HAP-1 (cell line): Measurements from ENCODE around the gene SEMA5B.
A peak's percentile ranks its signal among the peaks of the same experiment; 100 is the strongest.

Experiments used
- DNase-seq, 2 experiments: peaks; one replicate each; pipeline ENCODE4 v3.0.0-alpha.2; 2016 to 2020; ENCODE audit warnings: low spot score in 2 of 2
- H3K27me3 ChIP-seq: fragments of 250-450 bp; sonication (Bioruptor Pico); 2 replicates; pipeline ENCODE4 v1.5.1; 2020; ENCODE audit warnings: low read depth, mild to moderate bottlenecking, moderate library complexity
- H3K36me3 ChIP-seq: fragments of 250-450 bp; sonication (Bioruptor Pico); replicated peaks from 2 replicates; pipeline ENCODE4 v1.5.1; 2020; ENCODE audit warnings: mild to moderate bottlenecking
- H3K4me1 ChIP-seq: fragments of 250-450 bp; sonication (Bioruptor Pico); 2 replicates; pipeline ENCODE4 v1.5.1; 2020; ENCODE audit warnings: mild to moderate bottlenecking
- H3K4me3 ChIP-seq: fragments of 250-450 bp; sonication (Bioruptor Pico); 2 replicates; pipeline ENCODE4 v1.5.1; 2020; ENCODE audit warnings: mild to moderate bottlenecking, moderate library complexity
- H3K9me3 ChIP-seq: fragments of 250-450 bp; sonication (Bioruptor Pico); 2 replicates; pipeline ENCODE4 v1.5.1; 2020; ENCODE audit warnings: mild to moderate bottlenecking, moderate library complexity
- in situ Hi-C: fragments of 300-500 bp; cut with MboI; formaldehyde crosslinking; loops from 3 replicates; pipeline ENCODE4 v1.14.3; 2020; ENCODE audit warnings: low sequenced_read_pairs, inconsistent platforms, mixed read lengths

SEMA5B gene

GRCh38 chr3:123026565-123027291 lies 835 bp downstream of the SEMA5B start:
- peak overlapping the region; percentile 43 for H3K4me3 ChIP-seq
- peak in 1 of 2 experiments; percentile 53 for DNase-seq
- no peaks in the 10 kb centered on the region for H3K36me3 ChIP-seq
- H3K4me1 ChIP-seq: peaks cover 6% of the 10 kb centered on the region
- peaks cover 13% of the 10 kb centered on the region for H3K27me3 ChIP-seq
- H3K9me3 ChIP-seq: peaks cover 3% of the 10 kb centered on the region; the same call in 1 of the 2 replicates
- in situ Hi-C loops: no loop called here

GRCh38 chr3:123025642-123026521 lies 1.7 kb downstream of the SEMA5B start:
- DNase-seq: peak in 1 of 2 experiments; percentile 56
- peaks cover 10% of the 10 kb centered on the region for H3K27me3 ChIP-seq
- peaks cover 6% of the 10 kb centered on the region for H3K4me1 ChIP-seq
- peaks cover 3% of the 10 kb centered on the region; the same call in 1 of the 2 replicates for H3K9me3 ChIP-seq
- no peaks in the 10 kb centered on the region for H3K36me3 ChIP-seq
- H3K4me3 ChIP-seq: peak overlapping the region; percentile 43
- in situ Hi-C loops: no loop called here

- Histone ChIP-seq H3K4me3 (no peak overlapping the region), H3K36me3 (no peaks in the 10 kb centered on the region), H3K4me1 (peaks cover 6% of the 10 kb centered on the region), H3K9me3 (peaks cover 3% of the 10 kb centered on the region; the same call in 1 of the 2 replicates), H3K27me3 (peaks cover 10% of the 10 kb centered on the region)
- in situ Hi-C loops: no loop called here
- no peak for DNase-seq
These were observed 3.5 kb downstream of the SEMA5B start for GRCh38 chr3:123024056-123024455.

GRCh38 chr3:123021996-123022510 lies 5.5 kb downstream of the SEMA5B start:
- Histone ChIP-seq H3K27me3 (peaks cover 10% of the 10 kb centered on the region), H3K4me3 (no peak overlapping the region), H3K9me3 (peaks cover 3% of the 10 kb centered on the region; the same call in 1 of the 2 replicates), H3K36me3 (no peaks in the 10 kb centered on the region), H3K4me1 (no peaks in the 10 kb centered on the region; the same call in 1 of the 2 replicates)
- no peak for DNase-seq
- in situ Hi-C loops: no loop called here

GRCh38 chr3:123021388-123021787 lies 6.2 kb downstream of the SEMA5B start:
- Histone ChIP-seq H3K4me3 (no peak overlapping the region), H3K4me1 (no peaks in the 10 kb centered on the region), H3K9me3 (peaks cover 3% of the 10 kb centered on the region; the same call in 1 of the 2 replicates), H3K27me3 (peaks cover 5% of the 10 kb centered on the region; the same call in 1 of the 2 replicates), H3K36me3 (no peaks in the 10 kb centered on the region)
- no peak for DNase-seq
- in situ Hi-C loops: no loop called here

- DNase-seq: no peak
- in situ Hi-C loops: no loop called here
- Histone ChIP-seq H3K4me3 (no peak overlapping the region), H3K9me3 (peaks cover 3% of the 10 kb centered on the region; the same call in 1 of the 2 replicates), H3K36me3 (no peaks in the 10 kb centered on the region), H3K4me1 (no peaks in the 10 kb centered on the region), H3K27me3 (peaks cover 2% of the 10 kb centered on the region; the same call in 1 of the 2 replicates)
These were observed 6.9 kb downstream of the SEMA5B start for GRCh38 chr3:123020709-123021108.

- Histone ChIP-seq H3K27me3 (peaks cover 2% of the 10 kb centered on the region; the same call in 1 of the 2 replicates), H3K9me3 (peaks cover 3% of the 10 kb centered on the region; the same call in 1 of the 2 replicates), H3K36me3 (no peaks in the 10 kb centered on the region), H3K4me3 (no peak overlapping the region), H3K4me1 (no peaks in the 10 kb centered on the region)
- DNase-seq: no peak
- in situ Hi-C loops: no loop called here
These were observed 8.0 kb downstream of the SEMA5B start for GRCh38 chr3:123019591-123019990.

GRCh38 chr3:123019161-123019560 lies 8.4 kb downstream of the SEMA5B start:
- peaks cover 2% of the 10 kb centered on the region; the same call in 1 of the 2 replicates for H3K27me3 ChIP-seq
- in situ Hi-C loops: no loop called here
- no peaks in the 10 kb centered on the region for H3K36me3 ChIP-seq
- no peak overlapping the region for H3K4me3 ChIP-seq
- no peak for DNase-seq
- peaks cover 2% of the 10 kb centered on the region; the same call in 1 of the 2 replicates for H3K9me3 ChIP-seq
- H3K4me1 ChIP-seq: no peaks in the 10 kb centered on the region

- DNase-seq: no peak
- Histone ChIP-seq H3K4me3 (no peak overlapping the region), H3K36me3 (no peaks in the 10 kb centered on the region), H3K4me1 (no peaks in the 10 kb centered on the region), H3K9me3 (no peaks in the 10 kb centered on the region), H3K27me3 (peaks cover 2% of the 10 kb centered on the region; the same call in 1 of the 2 replicates)
- in situ Hi-C loops: no loop called here
These were observed 8.9 kb downstream of the SEMA5B start for GRCh38 chr3:123018683-123019082.

- in situ Hi-C loops: no loop called here
- Histone ChIP-seq H3K27me3 (no peaks in the 10 kb centered on the region), H3K4me3 (no peak overlapping the region), H3K36me3 (no peaks in the 10 kb centered on the region), H3K9me3 (no peaks in the 10 kb centered on the region), H3K4me1 (no peaks in the 10 kb centered on the region)
- no peak for DNase-seq
These were observed 12.0 kb downstream of the SEMA5B start for GRCh38 chr3:123015596-123015995.

GRCh38 chr3:123013876-123014275 lies 13.7 kb downstream of the SEMA5B start:
- Histone ChIP-seq H3K27me3 (no peaks in the 10 kb centered on the region), H3K4me3 (no peak overlapping the region), H3K9me3 (no peaks in the 10 kb centered on the region), H3K36me3 (no peaks in the 10 kb centered on the region), H3K4me1 (no peaks in the 10 kb centered on the region)
- in situ Hi-C loops: no loop called here
- no peak for DNase-seq

- Histone ChIP-seq H3K4me3 (no peak overlapping the region), H3K36me3 (no peaks in the 10 kb centered on the region), H3K9me3 (no peaks in the 10 kb centered on the region), H3K4me1 (no peaks in the 10 kb centered on the region), H3K27me3 (no peaks in the 10 kb centered on the region; the same call in 1 of the 2 replicates)
- DNase-seq: no peak
- in situ Hi-C loops: no loop called here
These were observed 14.9 kb downstream of the SEMA5B start for GRCh38 chr3:123012652-123013051.

GRCh38 chr3:123011447-123011846 lies 16.1 kb downstream of the SEMA5B start:
- Histone ChIP-seq H3K4me3 (no peak overlapping the region), H3K9me3 (no peaks in the 10 kb centered on the region), H3K27me3 (no peaks in the 10 kb centered on the region; the same call in 1 of the 2 replicates), H3K36me3 (no peaks in the 10 kb centered on the region), H3K4me1 (no peaks in the 10 kb centered on the region)
- no peak for DNase-seq
- in situ Hi-C loops: no loop called here
